ENCODE measurements around the gene ERBB4.

ERBB4 gene

GRCh38 chr2:212364112-212364985, 174.3 kb downstream of the ERBB4 start:
- peak; percentile 19 for DNase-seq (ENCODE audit: low read depth)

DNA sequence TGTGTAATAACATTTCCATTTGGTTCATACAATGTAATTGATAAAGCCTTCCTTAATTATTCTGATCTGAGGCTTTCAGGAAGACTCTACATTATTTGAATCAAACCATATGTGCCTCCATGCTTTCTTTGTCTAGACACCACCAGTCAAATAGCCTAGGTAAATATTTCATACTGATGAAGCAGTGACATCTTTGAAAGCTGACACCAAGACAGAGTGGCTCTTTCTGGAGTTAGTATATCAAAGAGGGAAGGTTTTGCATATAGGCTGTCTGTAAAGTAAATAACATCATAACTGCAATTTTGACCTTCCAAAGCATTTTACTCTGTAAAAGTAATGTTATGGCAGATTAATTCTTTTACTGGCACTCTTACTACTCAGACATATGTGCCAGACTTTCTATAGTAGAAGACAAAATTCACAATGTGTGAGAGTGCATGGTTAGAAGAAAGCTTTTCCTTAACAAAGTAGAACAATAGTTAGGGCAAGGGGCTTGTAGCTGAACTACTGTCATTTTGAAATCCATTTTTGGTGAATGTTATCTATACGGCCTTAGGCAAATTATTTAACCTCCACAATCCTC, 177.3 kb downstream of the ERBB4 start:
- DNase-seq (ENCODE audit: low read depth): no peak

GRCh38 chr2:212360068-212360460, 178.5 kb downstream of the ERBB4 start:
- no peak for DNase-seq (ENCODE audit: low read depth)

- DNase-seq (ENCODE audit: low read depth): no peak
Measured at GRCh38 chr2:212359425-212360067, 179.1 kb downstream of the ERBB4 start.

DNA sequence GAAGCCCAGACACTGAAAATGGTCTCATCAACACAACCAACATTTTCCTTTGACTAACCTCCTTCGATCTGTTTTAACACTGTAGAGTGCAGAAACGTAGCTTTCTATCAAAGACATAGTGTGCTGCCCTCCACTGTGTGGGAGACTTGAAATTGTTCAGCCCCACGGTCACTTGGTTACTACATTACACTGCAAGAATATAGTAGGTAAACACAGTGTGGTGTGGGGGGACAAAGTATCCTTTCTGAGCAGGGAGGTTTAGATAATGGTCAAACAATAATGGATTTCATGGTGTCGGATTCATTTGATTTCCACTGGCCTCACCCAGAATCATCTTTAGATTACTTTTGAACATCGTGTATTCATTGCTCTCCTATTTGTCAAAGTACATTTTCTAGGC, 181.0 kb downstream of the ERBB4 start:
- DNase-seq (ENCODE audit: low read depth): no peak

- DNase-seq (ENCODE audit: low read depth): no peak
Measured at GRCh38 chr2:212354382-212354781, 184.2 kb downstream of the ERBB4 start.

DNA sequence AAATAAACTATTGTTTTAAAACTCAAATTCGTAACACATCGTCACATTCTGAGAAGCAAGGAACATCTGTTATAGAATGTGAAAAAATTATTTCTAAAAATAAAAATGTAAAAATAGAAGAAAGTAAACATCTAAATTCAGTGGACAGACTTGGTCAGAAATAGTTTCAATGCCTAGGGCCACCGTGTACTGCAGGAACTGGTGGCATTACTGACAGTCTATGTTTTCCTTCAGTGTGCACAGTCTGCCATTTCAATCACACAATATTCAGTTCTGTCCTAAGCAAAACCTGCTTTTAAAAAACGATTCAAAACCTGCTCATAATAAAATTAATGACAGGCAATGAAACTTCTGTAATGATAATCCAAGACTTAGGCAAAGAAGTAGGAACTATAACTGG, 190.1 kb downstream of the ERBB4 start:
- no peak for DNase-seq (ENCODE audit: low read depth)

GRCh38 chr2:212346865-212347264, 191.7 kb downstream of the ERBB4 start:
- no peak for DNase-seq (ENCODE audit: low read depth)

DNA sequence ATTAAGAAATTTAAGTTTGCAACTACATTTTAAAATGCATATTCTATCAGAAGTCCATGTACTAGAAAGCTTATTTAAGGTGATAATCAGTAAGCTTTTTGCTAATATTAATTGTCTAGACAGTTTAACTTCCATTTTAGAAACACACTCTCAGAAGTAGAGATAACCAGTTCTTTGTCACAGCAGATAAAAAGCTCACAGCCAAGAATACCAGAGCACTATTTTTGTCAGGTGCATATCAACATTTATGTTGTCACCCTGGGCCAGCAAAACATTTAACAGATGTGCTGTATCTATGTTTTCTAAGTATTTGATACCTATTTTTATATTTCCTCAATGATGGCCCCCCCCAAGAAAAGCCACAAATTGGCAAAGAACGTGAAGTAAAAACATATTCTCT, 192.6 kb downstream of the ERBB4 start:
- DNase-seq (ENCODE audit: low read depth): no peak

DNA sequence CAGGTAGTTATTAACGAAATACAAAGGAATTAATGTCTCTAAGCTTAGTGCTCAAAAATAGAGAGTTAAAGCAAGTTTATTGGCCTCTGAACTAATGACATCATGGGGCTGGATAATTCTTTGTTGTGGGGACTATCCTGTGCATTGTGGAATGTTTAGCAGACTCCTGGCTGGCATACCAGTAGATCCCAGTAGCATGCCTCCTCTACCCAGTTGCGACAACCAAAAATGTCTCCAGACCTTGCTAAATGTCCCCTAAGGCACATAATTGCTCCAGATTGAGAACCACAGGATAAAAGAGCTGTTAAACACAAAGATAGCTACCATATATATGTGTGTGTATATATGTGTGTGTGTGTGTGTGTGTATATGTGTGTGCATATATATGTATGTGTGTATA, 194.5 kb downstream of the ERBB4 start:
- DNase-seq (ENCODE audit: low read depth): no peak

- DNase-seq (ENCODE audit: low read depth): no peak
Measured at GRCh38 chr2:212343167-212343566, 195.4 kb downstream of the ERBB4 start.

DNA sequence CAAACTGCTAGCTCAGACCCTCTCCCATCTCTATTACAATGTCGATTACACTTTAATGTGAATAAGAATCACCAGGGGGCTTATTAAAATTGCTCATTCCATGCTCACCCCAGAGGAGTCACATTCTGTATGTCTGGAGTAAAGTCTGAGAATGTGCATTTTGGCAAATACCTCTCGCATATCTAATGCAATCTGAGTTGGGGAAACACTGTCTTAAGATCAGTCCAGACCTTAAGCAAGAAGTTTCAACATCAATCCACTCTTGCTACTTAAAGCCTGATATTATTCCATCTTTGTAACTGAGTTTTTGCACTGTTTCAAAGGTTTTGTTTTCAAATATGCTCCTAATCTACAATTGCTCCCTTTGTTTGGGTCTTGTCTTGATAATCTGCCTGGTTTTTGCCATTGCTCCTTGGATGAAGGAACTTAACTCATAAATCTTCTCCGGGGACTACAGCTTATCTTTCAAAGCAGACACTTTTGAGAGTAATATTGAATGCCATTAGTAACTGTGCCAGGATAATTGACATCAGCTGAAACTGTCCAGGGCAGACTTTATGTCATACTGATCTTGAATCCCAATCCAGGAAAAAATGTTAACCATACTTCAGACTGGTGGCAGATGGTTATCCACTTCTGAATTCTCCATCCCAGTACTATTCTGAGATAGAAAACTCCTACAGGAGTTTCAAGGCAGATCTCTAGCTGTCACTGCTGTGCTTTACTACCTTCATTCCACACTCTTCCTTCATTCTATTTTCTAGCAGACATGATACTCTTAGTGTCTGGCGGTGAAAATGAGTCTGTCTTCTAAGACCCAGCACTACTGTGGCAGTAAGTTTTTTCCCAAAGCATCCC, 200.9 kb downstream of the ERBB4 start:
- no peak for DNase-seq (ENCODE audit: low read depth)

- no peak for DNase-seq (ENCODE audit: low read depth)
Measured at GRCh38 chr2:212337036-212337435, 201.6 kb downstream of the ERBB4 start.

DNA sequence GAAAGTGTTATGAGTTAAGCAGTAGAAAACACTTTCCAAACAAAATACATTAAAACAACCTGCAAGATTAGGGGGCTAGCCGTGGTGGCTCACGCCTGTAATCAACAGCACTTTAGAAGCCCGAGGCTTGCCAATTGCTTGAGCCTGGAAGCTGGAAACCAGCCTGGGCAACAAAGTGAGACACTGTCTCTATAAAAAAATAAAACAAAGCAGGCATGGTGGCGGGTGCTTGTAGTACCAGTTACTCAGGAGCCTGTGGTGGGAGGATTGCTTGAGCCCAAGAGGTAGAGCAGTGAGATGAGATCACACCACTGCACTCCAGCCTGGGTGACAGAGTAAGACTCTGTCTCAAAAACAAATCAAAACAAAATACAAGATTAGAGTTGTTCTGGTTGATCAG, 208.3 kb downstream of the ERBB4 start:
- DNase-seq (ENCODE audit: low read depth): no peak

GRCh38 chr2:212328712-212329496, 209.7 kb downstream of the ERBB4 start:
- no peak for DNase-seq (ENCODE audit: low read depth)

DNA sequence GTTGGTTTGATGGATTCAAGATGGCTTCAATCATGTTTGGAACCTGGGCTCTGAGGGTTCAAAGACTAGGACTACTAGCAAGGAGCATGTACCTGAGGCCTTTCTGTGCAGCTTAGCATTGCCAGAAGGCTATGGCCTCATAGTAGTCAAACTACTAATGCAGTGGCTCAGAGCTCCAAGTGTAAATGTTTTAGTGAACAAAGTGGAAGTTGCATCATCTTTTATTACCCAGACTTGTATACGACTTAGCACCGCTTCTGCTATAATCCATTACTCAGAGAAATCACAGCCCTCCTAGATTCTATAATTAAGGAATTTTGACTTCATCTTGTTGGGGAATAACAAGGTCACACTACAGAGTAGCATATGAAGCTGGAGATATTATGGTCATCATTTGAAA, 210.5 kb downstream of the ERBB4 start:
- DNase-seq (ENCODE audit: low read depth): no peak

DNA sequence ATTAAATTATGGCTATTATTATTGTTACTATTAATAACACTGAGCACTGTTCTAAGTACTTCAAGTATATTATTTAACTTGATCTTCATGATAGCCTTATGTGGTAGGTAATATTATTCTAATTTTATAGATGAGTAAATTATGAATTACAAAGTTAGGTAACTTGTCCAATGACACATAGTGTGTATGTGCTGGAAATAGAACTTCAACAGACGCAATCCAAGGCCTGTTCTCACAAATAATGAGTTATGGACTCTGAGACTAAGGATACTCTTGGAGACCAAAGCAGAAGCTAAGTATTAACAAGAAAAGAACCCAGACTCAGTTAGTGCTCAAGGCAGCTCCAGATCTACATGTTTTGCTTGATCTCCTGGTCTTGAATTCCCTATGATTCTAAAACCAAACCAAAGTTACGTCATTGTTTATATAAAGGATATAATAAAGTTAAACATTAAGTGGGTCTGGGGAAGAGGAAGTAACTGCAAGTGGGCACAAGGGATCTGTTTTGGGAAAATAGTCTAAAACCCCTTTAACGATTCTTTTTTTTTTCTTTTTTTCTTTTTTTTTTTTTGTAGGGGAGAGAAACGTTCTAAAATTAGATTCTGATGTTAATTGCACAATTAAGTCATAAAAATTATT, 211.3 kb downstream of the ERBB4 start:
- no peak for DNase-seq (ENCODE audit: low read depth)

DNA sequence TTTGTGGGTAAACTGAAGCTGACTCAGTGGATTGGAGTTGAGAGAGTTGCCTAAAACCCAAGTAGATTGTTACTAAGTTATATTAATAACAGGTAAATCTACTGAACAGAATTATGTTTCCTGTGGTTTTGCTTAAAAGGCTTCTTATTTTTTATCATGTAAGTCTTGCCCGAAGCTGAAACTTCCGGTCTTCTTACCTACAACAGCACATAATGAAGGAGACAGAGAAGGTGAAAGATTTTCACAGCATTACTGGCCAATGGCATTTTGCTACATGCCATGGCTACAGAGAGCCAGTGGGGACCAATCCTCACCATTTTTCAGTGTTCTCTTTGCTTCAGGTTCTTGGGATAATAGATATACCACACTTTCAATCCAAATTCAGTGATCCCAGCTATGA, 220.0 kb downstream of the ERBB4 start:
- DNase-seq (ENCODE audit: low read depth): no peak

DNA sequence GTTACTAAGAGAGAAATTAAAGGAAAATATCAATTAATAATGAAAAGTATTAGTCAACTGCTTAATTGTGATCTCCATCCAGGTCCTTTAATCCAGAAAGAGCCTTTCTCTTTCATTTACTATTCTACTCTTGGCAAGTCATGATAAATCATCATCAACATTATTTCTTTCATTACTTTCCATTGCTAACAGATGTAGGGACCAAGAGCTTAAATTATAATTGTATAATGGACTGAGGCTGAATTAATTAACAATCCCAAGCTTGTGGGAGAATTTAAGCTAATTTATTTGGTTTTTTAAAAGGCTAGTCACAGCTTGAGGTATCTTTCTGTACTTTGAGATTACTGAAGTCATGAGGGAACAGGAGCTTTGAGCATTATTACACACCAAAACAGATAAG, 223.9 kb downstream of the ERBB4 start:
- DNase-seq (ENCODE audit: low read depth): no peak

DNA sequence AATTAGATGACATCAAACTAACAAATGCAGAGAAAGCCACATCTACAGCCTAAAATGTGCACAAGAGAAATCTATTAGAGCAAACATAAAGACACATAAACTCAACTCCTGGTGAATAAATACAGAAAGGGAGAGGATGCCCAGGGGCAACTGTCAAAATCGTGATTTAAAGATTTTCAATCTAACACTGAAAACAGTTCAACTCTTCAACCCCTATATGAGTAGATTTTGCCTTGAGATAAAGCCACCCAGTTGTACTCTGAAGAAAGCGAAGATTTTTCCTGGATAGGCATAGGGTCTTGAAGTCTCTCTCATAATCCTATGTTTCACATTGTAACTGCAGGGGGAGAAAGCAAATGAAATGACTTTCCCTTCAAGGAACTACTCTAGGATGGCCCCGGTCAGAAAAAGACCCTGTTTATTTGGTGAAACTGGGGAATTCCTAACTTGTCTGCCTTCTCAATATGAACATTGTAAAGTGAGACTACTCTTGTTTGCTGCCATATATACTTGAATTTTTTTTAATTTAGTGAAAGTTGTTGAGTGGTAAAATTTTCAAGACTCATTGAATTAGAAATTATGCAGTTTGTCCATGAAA, 226.7 kb downstream of the ERBB4 start:
- DNase-seq (ENCODE audit: low read depth): no peak

DNA sequence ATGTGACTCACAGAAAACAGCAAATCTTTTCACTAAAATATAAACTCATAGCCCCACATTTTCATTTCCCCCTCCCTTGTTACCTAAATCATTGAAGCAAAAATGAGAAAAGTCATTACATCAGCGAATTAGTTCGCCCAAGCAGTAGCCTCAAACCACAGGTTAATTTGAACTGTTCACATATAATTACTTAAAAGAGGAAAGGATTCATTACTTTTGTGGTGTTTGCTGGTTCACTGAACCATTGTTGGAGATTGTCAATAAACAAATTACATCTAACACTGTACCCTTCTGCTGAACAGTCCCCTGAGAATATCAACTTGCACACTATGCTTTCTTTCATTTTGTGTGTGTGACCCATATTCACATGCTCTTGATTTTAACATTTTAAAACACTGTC, 238.7 kb downstream of the ERBB4 start:
- no peak for DNase-seq (ENCODE audit: low read depth)

Measured in EH (cell line).